K562 (cell line): Measurements from ENCODE around the gene GPER1.

ENCODE experiments used
- FOXM1 ChIP-seq, 2 experiments: fragments of 450-650 bp in 1 of 2; sonication (generic) in 1 of 2; formaldehyde crosslinking in 1 of 2; IDR thresholded peaks; 2 replicates each; pipeline versions ENCODE4 v1.6.1 to v1.9.0; 2017 to 2022; ENCODE audit warnings: low read depth in 2 of 2, mild to moderate bottlenecking in 2 of 2, missing genetic modification reagents in 1 of 2, moderate library complexity in 1 of 2
- IRF2 ChIP-seq: sonication (generic); formaldehyde crosslinking; IDR thresholded peaks from 2 replicates; pipeline ENCODE4 v1.8.1; 2022; ENCODE audit warnings: mild to moderate bottlenecking, missing genetic modification reagents
- MTA3 ChIP-seq: fragments of 450-650 bp; formaldehyde crosslinking; IDR thresholded peaks from 2 replicates; pipeline ENCODE4 v1.6.1; 2017; ENCODE audit warnings: mild to moderate bottlenecking, borderline replicate concordance
- POLR2A ChIP-seq: fragments of 450-650 bp; conservative IDR thresholded peaks from 2 replicates; pipeline ENCODE4 v1.6.1; 2016
- POLR2AphosphoS2 ChIP-seq: IDR thresholded peaks from 2 replicates; pipeline ENCODE4 v1.6.1; 2012; ENCODE audit warnings: low read length, improper control_type of control experiment
- POLR2AphosphoS5 ChIP-seq: IDR thresholded peaks from 2 replicates; pipeline ENCODE4 v1.6.1; 2011; ENCODE audit warnings: mild to moderate bottlenecking, low read depth, low read length, moderate library complexity; ENCODE audit not compliant: control insufficient read depth, insufficient read depth
- TBL1XR1 ChIP-seq, 2 experiments: IDR thresholded peaks; 2 replicates each; pipeline ENCODE4 v1.6.1; 2012; ENCODE audit warnings: improper control_type of control experiment in 2 of 2, low read length in 2 of 2, mild to moderate bottlenecking in 1 of 2
- ZEB2 ChIP-seq: fragments of 450-650 bp; IDR thresholded peaks from 2 replicates; pipeline ENCODE4 v1.6.1; 2016
- ZFP30 ChIP-seq: fragments of 250-450 bp; sonication (Bioruptor Pico); IDR thresholded peaks from 2 replicates; pipeline ENCODE4 v1.8.0; 2022; ENCODE audit warnings: moderate library complexity, mild to moderate bottlenecking, inconsistent platforms, borderline replicate concordance
- ZNF551 ChIP-seq: fragments of 250-450 bp; sonication (Bioruptor Pico); IDR thresholded peaks from 2 replicates; pipeline ENCODE4 v1.5.0; 2021; ENCODE audit warnings: mild to moderate bottlenecking, moderate library complexity
- TF ChIP-seq, protein P1 (sequence below): fragments of 200-800 bp; sonication (Bioruptor generic); IDR thresholded peaks from 2 replicates; pipeline ENCODE4 v1.6.1; 2016; ENCODE audit warnings: missing genetic modification characterization, missing compliant biosample characterization

DNA sequence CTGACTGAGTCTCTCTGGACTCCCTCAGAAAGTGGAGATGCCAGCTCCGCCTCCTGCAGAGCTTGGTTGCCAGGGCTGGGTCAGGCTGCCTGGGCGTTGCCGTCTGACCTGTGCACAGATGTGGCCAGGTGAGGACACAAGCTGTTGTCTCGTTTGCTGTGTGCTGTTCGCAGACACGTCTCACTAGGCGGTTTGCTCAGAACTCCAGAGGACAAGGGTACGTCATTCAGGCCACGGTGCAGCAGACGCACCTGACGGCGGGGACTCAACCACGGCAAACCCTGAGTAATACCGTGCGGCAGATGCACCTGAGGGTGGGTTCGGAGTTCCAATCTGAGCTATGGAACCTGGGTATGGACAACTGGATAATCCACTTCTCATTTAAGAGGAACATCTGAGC, 11.7 kb downstream of the GPER1 start:
- TF ChIP-seq IRF2 (no peak), ZNF551 (no peak), TBL1XR1 (IDR thresholded peaks at IDR 0.05; ENCODE audit: low read length in 2 of 2) (no peak), FOXM1 (IDR thresholded peaks at IDR 0.05; ENCODE audit: low read depth) (no peak), FOXM1 (CRISPR knock-in tag; IDR thresholded peaks at IDR 0.05; ENCODE audit: low read depth) (no peak), POLR2A (no peak), MTA3 (no peak), POLR2AphosphoS2 (no peak), POLR2AphosphoS5 (no peak), ZEB2 (no peak), ZFP30 (CRISPR knock-in tag) (no peak)
- TF ChIP-seq, protein P1, sequence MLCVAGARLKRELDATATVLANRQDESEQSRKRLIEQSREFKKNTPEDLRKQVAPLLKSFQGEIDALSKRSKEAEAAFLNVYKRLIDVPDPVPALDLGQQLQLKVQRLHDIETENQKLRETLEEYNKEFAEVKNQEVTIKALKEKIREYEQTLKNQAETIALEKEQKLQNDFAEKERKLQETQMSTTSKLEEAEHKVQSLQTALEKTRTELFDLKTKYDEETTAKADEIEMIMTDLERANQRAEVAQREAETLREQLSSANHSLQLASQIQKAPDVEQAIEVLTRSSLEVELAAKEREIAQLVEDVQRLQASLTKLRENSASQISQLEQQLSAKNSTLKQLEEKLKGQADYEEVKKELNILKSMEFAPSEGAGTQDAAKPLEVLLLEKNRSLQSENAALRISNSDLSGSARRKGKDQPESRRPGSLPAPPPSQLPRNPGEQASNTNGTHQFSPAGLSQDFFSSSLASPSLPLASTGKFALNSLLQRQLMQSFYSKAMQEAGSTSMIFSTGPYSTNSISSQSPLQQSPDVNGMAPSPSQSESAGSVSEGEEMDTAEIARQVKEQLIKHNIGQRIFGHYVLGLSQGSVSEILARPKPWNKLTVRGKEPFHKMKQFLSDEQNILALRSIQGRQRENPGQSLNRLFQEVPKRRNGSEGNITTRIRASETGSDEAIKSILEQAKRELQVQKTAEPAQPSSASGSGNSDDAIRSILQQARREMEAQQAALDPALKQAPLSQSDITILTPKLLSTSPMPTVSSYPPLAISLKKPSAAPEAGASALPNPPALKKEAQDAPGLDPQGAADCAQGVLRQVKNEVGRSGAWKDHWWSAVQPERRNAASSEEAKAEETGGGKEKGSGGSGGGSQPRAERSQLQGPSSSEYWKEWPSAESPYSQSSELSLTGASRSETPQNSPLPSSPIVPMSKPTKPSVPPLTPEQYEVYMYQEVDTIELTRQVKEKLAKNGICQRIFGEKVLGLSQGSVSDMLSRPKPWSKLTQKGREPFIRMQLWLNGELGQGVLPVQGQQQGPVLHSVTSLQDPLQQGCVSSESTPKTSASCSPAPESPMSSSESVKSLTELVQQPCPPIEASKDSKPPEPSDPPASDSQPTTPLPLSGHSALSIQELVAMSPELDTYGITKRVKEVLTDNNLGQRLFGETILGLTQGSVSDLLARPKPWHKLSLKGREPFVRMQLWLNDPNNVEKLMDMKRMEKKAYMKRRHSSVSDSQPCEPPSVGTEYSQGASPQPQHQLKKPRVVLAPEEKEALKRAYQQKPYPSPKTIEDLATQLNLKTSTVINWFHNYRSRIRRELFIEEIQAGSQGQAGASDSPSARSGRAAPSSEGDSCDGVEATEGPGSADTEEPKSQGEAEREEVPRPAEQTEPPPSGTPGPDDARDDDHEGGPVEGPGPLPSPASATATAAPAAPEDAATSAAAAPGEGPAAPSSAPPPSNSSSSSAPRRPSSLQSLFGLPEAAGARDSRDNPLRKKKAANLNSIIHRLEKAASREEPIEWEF (CRISPR knock-in tag): no peak
